HG03565 (cell line): ENCODE results near the gene TAF1B.
A peak's percentile ranks its signal among the peaks of the same experiment; 100 is the strongest.
"Not testable (repeated sequence)": the region's sequence is repeated elsewhere in the genome, so short reads cannot be mapped to it uniquely, and the experiment has no call there.

Experiments used
- ATAC-seq: cut with Tn5 transposase; IDR thresholded peaks from one replicate; pipeline ENCODE4 v1.9.1; 2021; ENCODE audit warnings: mild to moderate bottlenecking, moderate library complexity; ENCODE audit not compliant: unreplicated experiment

TAF1B gene

GRCh38 chr2:9879455-9880194 lies 36.4 kb downstream of the TAF1B start:
- no peak for ATAC-seq

DNA sequence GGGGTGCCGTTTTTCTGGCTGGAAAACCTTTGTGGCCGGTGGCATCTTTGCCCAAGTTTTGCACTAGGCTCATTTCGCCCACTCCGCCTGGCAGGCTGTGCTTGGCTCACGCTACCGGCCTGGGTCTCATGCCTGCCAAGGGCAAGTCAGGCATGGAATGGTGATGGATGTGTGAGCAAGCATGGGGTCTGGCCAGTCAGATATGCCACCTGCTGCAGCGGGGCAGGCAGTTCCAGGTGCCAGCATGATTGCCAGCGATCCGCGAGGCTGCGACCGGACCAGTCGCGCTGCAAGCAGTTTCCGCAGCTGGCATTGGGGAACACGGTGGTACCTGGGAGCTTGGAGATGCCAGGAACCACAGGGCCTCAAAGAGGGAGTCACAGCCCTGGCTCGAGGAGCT lies 40.6 kb downstream of the TAF1B start:
- ATAC-seq: no peak

- ATAC-seq: no peak
Observed at GRCh38 chr2:9884436-9884835, 41.2 kb downstream of the TAF1B start.

DNA sequence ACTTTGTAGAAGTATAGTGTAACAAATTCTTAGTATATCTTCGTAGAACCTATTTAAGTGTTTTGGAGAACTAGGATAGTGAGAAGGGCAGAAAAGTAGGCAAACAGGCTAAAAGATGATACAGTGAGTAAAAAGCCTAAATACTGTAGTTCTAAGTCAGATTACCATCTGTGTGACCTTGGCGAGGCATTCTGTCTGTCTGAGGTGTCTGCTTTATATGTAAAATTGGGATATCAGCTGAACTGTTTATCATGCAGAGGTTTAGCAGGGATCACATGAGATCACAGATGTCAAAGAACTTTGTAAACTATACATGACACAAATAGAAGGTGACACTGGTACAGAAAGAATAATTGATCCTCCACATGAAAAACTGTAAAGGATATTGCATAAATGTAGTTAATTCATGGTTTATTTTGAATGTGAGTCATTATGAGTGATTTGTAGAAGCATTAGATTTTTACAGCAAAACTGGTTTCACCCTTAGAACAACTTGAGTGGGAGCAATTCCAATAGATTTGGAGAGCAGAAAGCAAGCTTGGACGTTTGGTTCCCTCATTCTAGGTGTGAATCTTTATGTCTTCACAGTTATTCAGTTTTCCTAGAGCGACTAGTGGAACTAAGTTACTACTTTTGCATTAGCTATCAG lies 41.9 kb downstream of the TAF1B start:
- ATAC-seq: no peak

- ATAC-seq: no peak
Observed at GRCh38 chr2:9887513-9887912, 44.2 kb downstream of the TAF1B start.

DNA sequence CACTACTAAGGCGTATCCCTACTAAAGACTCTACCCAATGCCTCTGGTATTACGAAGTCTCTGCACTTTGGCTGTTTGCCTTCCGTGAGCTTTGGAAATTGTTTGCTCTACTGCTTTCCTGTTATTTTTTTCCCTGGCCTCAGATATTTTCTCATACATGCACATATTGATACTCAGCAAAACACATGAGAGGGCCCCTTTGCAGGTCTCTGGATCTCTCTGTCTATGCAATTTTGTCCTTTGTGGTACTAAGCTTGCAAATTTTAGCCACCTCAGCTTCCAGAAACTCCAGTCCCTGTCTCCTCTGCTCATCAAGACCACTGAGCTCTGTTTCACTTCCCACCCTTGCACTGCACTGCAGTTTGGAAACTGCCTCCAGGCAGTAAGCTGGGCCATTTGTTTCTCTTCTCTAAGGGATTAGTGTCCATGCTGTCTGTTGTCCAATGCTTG lies 46.6 kb downstream of the TAF1B start:
- ATAC-seq: no peak

- no peak for ATAC-seq
Observed at GRCh38 chr2:9892236-9892635, 49.0 kb downstream of the TAF1B start.

GRCh38 chr2:9895669-9896590 lies 52.7 kb downstream of the TAF1B start:
- ATAC-seq: no peak

- peak; percentile 61 for ATAC-seq
Observed at GRCh38 chr2:9897331-9897737, 54.1 kb downstream of the TAF1B start.

DNA sequence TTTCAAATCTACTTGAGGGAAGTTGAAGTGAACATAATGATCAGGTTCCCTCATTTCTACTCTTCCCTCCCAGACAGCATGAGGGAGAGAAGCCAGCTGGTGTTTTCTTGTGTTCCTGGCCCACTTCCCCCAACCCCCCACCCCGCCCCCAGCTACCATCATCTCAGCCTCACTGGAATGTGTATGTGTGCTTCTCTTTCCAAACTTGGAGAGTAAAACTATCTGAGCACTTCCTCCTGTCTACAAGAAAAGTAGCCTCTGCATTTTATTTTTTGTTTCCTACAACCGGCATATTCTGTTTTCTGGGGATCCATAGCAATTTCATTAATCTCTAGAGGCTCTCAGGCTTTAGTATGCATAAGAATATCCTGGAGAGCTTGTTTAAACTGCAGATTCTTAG lies 54.6 kb downstream of the TAF1B start:
- ATAC-seq: no peak

DNA sequence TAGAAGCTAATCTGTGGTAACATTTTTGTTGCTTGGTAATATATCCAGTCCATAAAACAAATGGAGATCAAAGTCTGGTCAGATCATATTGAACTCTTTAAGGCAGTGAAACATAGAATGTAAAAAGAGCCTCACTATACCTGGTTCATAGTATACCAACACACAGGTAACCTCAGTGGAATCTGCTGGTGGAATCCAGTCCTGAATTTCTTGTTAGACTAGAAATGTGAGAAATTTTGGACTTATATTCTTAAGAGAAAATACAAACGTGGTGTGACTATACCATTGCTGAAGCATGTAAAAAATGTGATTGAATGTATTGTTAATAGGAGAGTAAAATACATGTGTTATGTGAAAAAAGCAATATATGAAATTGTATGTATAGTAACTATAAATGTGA lies 62.1 kb downstream of the TAF1B start:
- no peak for ATAC-seq

DNA sequence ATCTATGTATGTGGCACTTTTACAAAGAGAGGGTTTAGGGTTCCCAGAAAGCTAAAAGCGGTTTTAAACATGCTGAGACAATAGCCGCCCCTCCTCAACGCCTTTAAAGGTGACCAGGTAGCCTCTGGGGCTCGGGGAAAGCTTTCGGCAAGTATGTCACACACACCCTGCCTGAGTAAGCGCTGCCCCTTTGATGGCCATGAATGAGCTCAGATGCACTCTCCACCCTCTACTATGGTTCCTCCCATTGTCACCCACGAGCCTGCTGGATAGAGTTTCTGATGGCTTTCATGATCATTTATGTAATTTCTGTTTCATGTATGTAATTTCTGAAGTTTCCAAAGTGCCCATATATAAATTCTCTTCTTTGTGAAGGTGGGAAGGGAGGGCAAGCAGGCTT lies 64.1 kb downstream of the TAF1B start:
- no peak for ATAC-seq

- ATAC-seq: no peak
Observed at GRCh38 chr2:9908639-9909038, 65.4 kb downstream of the TAF1B start.

DNA sequence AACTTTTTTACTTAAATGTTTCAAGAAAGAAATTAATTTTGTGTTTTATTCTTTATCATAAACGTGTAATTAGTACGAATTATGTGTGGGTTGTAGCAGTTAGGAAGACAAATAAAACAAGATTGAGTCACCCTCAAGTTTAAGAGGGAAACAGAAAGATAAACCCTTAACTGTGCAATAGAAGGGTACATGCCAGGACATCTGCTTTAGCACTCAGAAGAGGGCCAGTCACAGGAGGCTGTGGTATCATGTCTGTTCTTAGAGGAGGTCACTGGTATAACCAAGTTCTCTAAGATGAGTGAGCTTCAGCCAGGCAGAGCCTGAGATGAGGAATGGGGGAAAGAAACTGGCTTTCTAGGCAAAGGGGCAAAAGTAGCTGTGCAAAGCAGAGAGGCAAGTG lies 65.8 kb downstream of the TAF1B start:
- no peak for ATAC-seq

- no peak for ATAC-seq
Observed at GRCh38 chr2:9910699-9911098, 67.4 kb downstream of the TAF1B start.

DNA sequence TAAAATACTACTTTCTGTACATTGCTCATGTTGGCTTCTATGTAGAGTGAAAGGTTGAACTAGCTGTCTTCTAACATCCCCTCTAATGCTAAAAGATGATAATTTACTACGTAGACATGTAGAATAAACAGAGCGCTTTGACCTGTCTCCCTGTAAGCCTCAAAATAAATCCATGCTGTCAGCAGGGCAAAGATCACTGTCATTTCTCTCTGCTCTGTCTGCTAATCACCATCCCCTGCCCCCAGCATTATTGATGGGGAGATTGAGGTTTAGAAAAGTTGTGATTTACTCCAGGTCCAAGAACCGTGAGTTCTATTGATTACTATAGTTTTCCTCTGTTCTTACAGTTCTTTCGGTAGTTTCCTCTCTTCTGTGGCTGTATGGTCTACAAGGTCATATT lies 69.2 kb downstream of the TAF1B start:
- no peak for ATAC-seq

GRCh38 chr2:9914384-9915065 lies 71.3 kb downstream of the TAF1B start:
- ATAC-seq: peak; percentile 98

DNA sequence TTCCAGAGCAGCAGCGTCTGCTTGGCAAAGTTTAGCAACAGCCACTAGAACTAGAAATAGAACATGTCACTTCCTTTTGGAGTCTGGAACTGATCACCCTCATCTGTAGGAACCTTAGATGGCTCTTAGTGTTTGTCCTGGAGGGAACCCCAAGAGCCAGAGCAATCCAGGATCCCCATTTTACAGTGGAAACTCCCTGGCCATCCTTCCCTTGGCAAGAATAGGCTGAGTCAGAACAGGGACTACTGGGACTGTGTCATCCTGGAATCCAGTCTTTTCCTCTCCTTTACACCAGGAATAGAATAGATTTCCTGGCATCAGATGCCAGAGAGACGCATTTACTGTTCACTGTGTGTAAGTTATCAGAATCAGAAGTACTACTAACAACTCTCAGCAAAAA lies 75.0 kb downstream of the TAF1B start:
- no peak for ATAC-seq

GRCh38 chr2:9919512-9919911 lies 76.2 kb downstream of the TAF1B start:
- ATAC-seq: no peak

DNA sequence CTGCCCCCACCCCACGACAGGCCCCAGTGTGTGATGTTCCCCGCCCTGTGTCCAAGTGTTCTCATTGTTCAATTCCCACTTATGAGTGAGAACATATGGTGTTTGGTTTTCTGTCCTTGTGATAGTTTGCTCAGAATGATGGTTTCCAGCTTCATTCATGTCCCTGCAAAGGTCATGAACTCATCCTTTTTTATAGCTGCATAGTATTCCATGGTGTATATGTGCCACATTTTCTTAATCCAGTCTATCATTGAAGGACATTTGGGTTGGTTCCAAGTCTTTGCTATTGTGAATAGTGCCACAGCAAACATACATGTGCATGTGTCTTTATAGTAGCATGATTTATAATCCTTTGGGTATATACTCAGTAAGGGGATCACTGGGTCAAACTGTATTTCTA lies 83.7 kb downstream of the TAF1B start:
- ATAC-seq: not testable (repeated sequence)

DNA sequence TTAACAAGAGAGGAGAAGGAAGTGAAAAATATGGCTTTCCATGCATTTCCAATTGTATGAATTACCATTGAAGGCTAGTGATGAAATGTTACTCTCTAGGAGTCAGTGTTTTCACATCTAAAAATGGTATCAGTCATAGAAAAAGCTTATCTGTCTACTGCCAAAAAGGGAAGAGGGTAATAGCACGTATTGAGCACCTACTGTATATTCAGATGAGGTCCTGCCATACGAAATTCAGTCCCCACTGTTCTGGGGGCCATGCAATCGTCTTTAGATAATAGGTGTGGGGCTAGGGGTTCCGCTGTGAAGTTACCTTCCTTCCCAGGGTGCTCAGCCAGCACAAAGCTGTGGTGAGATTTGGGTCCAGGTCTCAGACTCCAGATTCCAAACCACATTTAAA lies 94.0 kb downstream of the TAF1B start:
- ATAC-seq: no peak
